SK-N-SH treated with all-trans-retinoic acid at 6 μM for 48 hours (cell line): Measurements from ENCODE around the gene PPM1D.

Experiments used
- ATAC-seq: fragments of 200-7000 bp; cut with Tn5 transposase; 3 replicates; pipeline ENCODE4 v1.9.1; 2020; ENCODE audit warnings: mild to moderate bottlenecking, moderate library complexity
- ARNTL ChIP-seq: fragments of 450-650 bp; formaldehyde crosslinking; IDR thresholded peaks from 2 replicates; pipeline ENCODE4 v1.5.0; 2020; ENCODE audit warnings: low read depth, mild to moderate bottlenecking, moderate library complexity, borderline replicate concordance
- BACH2 ChIP-seq: fragments of 250-450 bp; sonication (Bioruptor Pico); IDR thresholded peaks from 2 replicates; pipeline ENCODE4 v1.9.0; 2021; ENCODE audit warnings: mild to moderate bottlenecking, borderline replicate concordance
- CSDC2 ChIP-seq: fragments of 250-450 bp; sonication (Bioruptor Pico); IDR thresholded peaks from 2 replicates; pipeline ENCODE4 v1.5.0; 2020; ENCODE audit warnings: mild to moderate bottlenecking, moderate library complexity
- ESRRG ChIP-seq: fragments of 250-450 bp; sonication (Bioruptor Pico); IDR thresholded peaks from 2 replicates; pipeline ENCODE4 v1.6.1; 2021; ENCODE audit warnings: mild to moderate bottlenecking
- GLIS3 ChIP-seq: fragments of 250-450 bp; sonication (Bioruptor Pico); IDR thresholded peaks from 2 replicates; pipeline ENCODE4 v1.5.0; 2020; ENCODE audit warnings: mild to moderate bottlenecking, moderate library complexity
- ISL1 ChIP-seq: fragments of 250-450 bp; sonication (Bioruptor Pico); IDR thresholded peaks from 2 replicates; pipeline ENCODE4 v2.1.2; 2022; ENCODE audit warnings: mild to moderate bottlenecking, moderate library complexity
- OSR1 ChIP-seq: fragments of 250-450 bp; sonication (Bioruptor Pico); IDR thresholded peaks from 2 replicates; pipeline ENCODE4 v1.8.0; 2022; ENCODE audit warnings: moderate library complexity, mild to moderate bottlenecking, inconsistent platforms
- PPARA ChIP-seq: fragments of 250-450 bp; sonication (Bioruptor Pico); IDR thresholded peaks from 2 replicates; pipeline ENCODE4 v1.5.0; 2020; ENCODE audit warnings: mild to moderate bottlenecking, borderline replicate concordance
- RARB ChIP-seq: fragments of 250-450 bp; sonication (Bioruptor Pico); IDR thresholded peaks from 2 replicates; pipeline ENCODE4 v1.8.0; 2021; ENCODE audit warnings: mild to moderate bottlenecking, moderate library complexity
- SNAI2 ChIP-seq: fragments of 250-450 bp; sonication (Bioruptor Pico); IDR thresholded peaks from 2 replicates; pipeline ENCODE4 v1.5.0; 2020; ENCODE audit warnings: mild to moderate bottlenecking, moderate library complexity
- TCF4 ChIP-seq: fragments of 250-450 bp; sonication (Bioruptor Pico); IDR thresholded peaks from 2 replicates; pipeline ENCODE4 v1.8.0; 2021; ENCODE audit warnings: mild to moderate bottlenecking, moderate library complexity, borderline replicate concordance
- TOX ChIP-seq: fragments of 250-450 bp; sonication (Bioruptor Pico); IDR thresholded peaks from 2 replicates; pipeline ENCODE4 v1.8.0; 2021; ENCODE audit warnings: mild to moderate bottlenecking, moderate library complexity, borderline replicate concordance
- ZC3H10 ChIP-seq: fragments of 250-450 bp; sonication (Bioruptor Pico); IDR thresholded peaks from 2 replicates; pipeline ENCODE4 v1.5.1; 2021; ENCODE audit warnings: mild to moderate bottlenecking, moderate library complexity
- ZFP3 ChIP-seq: fragments of 250-450 bp; sonication (Bioruptor Pico); IDR thresholded peaks from 2 replicates; pipeline ENCODE4 v1.5.0; 2020; ENCODE audit warnings: mild to moderate bottlenecking, moderate library complexity
- ZFP30 ChIP-seq: fragments of 450-650 bp; formaldehyde crosslinking; IDR thresholded peaks from 2 replicates; pipeline ENCODE4 v1.5.0; 2022; ENCODE audit warnings: mild to moderate bottlenecking, moderate library complexity
- ZNF565 ChIP-seq: fragments of 450-650 bp; formaldehyde crosslinking; conservative IDR thresholded peaks from 2 replicates; pipeline ENCODE4 v1.5.0; 2020; ENCODE audit warnings: low read depth, mild to moderate bottlenecking, moderate library complexity
- ZNF70 ChIP-seq: fragments of 450-650 bp; formaldehyde crosslinking; IDR thresholded peaks from 2 replicates; pipeline ENCODE4 v1.5.0; 2020; ENCODE audit warnings: mild to moderate bottlenecking, moderate library complexity
- ZNF8 ChIP-seq: fragments of 450-650 bp; formaldehyde crosslinking; IDR thresholded peaks from 2 replicates; pipeline ENCODE4 v1.5.0; 2020; ENCODE audit warnings: mild to moderate bottlenecking, moderate library complexity
- TF ChIP-seq, protein P1 (sequence below): fragments of 250-450 bp; sonication (Bioruptor Pico); IDR thresholded peaks from 2 replicates; pipeline ENCODE4 v1.8.0; 2021; ENCODE audit warnings: low read depth, mild to moderate bottlenecking, moderate library complexity, borderline replicate concordance
- TF ChIP-seq, protein P2 (sequence below): fragments of 250-450 bp; sonication (Bioruptor Pico); IDR thresholded peaks from 2 replicates; pipeline ENCODE4 v1.5.1; 2020; ENCODE audit warnings: low read depth, mild to moderate bottlenecking, moderate library complexity
- TF ChIP-seq, protein P3 (sequence below): fragments of 250-450 bp; sonication (Bioruptor Pico); IDR thresholded peaks from 2 replicates; pipeline ENCODE4 v1.5.0; 2020; ENCODE audit warnings: mild to moderate bottlenecking, moderate library complexity
- TF ChIP-seq, protein P4 (sequence below): fragments of 250-450 bp; sonication (Bioruptor Pico); IDR thresholded peaks from 2 replicates; pipeline ENCODE4 v1.5.1; 2021; ENCODE audit warnings: mild to moderate bottlenecking, moderate library complexity

PPM1D gene

DNA sequence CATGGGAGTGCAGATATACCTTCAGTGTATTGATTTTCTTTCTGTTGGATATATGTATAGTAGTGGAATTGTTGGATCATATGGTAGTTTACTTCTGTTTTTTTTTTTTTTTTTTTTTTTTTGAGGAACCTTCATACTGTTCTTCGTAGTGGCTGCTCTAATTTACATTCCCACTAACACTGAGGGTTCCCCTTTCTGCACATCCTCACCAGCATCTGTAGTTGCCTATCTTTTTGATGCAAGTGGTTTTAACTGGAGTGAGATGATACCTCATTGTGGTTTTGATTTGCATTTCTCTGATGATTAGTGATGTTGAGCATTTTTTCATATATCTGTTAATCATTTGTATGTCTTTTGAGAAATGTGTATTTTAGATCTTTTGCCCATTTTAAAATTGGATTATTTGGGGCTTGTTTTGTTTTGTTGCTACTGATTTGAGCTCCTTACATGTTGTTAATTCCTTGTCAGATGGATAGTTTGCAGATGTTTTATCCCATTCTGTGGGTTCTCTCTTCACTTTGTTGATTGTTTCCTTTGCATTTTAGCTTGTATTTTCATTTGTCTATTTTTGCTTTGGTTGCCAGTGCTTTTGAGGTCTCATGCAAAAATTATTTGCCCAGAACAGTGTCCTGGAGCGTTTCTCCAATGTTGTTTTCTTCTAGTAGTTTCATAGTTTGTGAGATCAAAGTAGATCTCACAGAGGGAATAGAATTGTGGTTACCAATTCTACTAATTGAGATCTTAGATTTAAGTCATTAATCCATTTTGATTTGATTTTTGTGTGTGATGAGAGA is 52.7 kb downstream of the PPM1D start:
- no peak for ATAC-seq
- TF ChIP-seq, protein P1, sequence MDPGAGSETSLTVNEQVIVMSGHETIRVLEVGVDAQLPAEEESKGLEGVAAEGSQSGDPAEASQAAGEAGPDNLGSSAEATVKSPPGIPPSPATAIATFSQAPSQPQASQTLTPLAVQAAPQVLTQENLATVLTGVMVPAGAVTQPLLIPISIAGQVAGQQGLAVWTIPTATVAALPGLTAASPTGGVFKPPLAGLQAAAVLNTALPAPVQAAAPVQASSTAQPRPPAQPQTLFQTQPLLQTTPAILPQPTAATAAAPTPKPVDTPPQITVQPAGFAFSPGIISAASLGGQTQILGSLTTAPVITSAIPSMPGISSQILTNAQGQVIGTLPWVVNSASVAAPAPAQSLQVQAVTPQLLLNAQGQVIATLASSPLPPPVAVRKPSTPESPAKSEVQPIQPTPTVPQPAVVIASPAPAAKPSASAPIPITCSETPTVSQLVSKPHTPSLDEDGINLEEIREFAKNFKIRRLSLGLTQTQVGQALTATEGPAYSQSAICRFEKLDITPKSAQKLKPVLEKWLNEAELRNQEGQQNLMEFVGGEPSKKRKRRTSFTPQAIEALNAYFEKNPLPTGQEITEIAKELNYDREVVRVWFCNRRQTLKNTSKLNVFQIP (CRISPR knock-in tag): no peak
- TF ChIP-seq, protein P2, sequence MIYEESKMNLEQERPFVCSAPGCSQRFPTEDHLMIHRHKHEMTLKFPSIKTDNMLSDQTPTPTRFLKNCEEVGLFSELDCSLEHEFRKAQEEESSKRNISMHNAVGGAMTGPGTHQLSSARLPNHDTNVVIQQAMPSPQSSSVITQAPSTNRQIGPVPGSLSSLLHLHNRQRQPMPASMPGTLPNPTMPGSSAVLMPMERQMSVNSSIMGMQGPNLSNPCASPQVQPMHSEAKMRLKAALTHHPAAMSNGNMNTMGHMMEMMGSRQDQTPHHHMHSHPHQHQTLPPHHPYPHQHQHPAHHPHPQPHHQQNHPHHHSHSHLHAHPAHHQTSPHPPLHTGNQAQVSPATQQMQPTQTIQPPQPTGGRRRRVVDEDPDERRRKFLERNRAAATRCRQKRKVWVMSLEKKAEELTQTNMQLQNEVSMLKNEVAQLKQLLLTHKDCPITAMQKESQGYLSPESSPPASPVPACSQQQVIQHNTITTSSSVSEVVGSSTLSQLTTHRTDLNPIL: no peak
- no peak for TF ChIP-seq CSDC2 (CRISPR knock-in tag)
- no peak for TF ChIP-seq ARNTL (CRISPR knock-in tag)
- TF ChIP-seq PPARA (CRISPR knock-in tag): no peak
- TF ChIP-seq, protein P3, sequence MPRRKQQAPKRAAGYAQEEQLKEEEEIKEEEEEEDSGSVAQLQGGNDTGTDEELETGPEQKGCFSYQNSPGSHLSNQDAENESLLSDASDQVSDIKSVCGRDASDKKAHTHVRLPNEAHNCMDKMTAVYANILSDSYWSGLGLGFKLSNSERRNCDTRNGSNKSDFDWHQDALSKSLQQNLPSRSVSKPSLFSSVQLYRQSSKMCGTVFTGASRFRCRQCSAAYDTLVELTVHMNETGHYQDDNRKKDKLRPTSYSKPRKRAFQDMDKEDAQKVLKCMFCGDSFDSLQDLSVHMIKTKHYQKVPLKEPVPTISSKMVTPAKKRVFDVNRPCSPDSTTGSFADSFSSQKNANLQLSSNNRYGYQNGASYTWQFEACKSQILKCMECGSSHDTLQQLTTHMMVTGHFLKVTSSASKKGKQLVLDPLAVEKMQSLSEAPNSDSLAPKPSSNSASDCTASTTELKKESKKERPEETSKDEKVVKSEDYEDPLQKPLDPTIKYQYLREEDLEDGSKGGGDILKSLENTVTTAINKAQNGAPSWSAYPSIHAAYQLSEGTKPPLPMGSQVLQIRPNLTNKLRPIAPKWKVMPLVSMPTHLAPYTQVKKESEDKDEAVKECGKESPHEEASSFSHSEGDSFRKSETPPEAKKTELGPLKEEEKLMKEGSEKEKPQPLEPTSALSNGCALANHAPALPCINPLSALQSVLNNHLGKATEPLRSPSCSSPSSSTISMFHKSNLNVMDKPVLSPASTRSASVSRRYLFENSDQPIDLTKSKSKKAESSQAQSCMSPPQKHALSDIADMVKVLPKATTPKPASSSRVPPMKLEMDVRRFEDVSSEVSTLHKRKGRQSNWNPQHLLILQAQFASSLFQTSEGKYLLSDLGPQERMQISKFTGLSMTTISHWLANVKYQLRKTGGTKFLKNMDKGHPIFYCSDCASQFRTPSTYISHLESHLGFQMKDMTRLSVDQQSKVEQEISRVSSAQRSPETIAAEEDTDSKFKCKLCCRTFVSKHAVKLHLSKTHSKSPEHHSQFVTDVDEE: no peak
- no peak for TF ChIP-seq RARB (CRISPR knock-in tag)
- TF ChIP-seq SNAI2 (CRISPR knock-in tag): no peak
- TF ChIP-seq ZFP3 (CRISPR knock-in tag): no peak
- no peak for TF ChIP-seq ESRRG (CRISPR knock-in tag)
- TF ChIP-seq ZNF8 (CRISPR knock-in tag): no peak
- TF ChIP-seq BACH2: no peak
- no peak for TF ChIP-seq ZC3H10 (CRISPR knock-in tag)
- TF ChIP-seq ZNF70 (CRISPR knock-in tag): no peak
- TF ChIP-seq GLIS3 (CRISPR knock-in tag): no peak

DNA sequence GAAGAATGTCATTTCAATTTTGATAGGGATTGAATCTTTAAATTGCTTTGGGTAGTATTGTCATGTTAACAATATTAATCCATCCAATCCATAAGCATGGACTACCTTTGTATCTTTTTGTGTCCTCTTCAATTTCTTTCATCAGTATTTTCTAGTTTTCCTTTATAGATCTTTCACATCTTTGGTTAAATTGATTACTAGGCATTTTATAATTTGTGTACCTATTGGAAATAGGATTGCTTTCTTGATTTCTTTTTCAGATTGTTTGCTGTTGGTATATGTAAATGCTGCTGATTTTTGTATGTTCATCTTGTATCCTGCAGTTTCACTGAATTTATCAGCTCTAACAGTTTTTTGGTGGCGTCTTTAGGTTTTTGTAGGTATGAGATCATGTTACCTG is 53.6 kb downstream of the PPM1D start:
- ATAC-seq: no peak

DNA sequence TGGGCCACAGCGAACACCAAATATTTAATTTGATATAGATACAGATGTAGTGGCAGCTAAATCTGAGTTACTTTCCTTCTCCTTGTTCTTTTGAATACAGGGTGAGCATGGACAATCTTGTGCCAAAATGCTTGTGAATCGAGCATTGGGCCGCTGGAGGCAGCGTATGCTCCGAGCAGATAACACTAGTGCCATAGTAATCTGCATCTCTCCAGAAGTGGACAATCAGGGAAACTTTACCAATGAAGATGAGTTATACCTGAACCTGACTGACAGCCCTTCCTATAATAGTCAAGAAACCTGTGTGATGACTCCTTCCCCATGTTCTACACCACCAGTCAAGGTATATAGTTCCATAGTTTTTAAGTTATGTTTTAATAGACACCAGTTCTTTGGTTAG is 56.5 kb downstream of the PPM1D start:
- ATAC-seq: no peak
- TF ChIP-seq ZFP3 (CRISPR knock-in tag) (no peak), ZNF8 (CRISPR knock-in tag) (no peak), TCF4 (CRISPR knock-in tag) (no peak), ZFP30 (CRISPR knock-in tag) (no peak), ESRRG (CRISPR knock-in tag) (no peak), OSR1 (CRISPR knock-in tag) (no peak), PPARA (CRISPR knock-in tag) (no peak), TOX (CRISPR knock-in tag) (no peak), ZNF565 (no peak), CSDC2 (CRISPR knock-in tag) (no peak), RARB (CRISPR knock-in tag) (no peak), ZC3H10 (CRISPR knock-in tag) (no peak), SNAI2 (CRISPR knock-in tag) (no peak), ZNF70 (CRISPR knock-in tag) (no peak), ISL1 (CRISPR knock-in tag) (no peak)
- TF ChIP-seq, protein P3: no peak
- TF ChIP-seq, protein P2: no peak
- TF ChIP-seq, protein P4, sequence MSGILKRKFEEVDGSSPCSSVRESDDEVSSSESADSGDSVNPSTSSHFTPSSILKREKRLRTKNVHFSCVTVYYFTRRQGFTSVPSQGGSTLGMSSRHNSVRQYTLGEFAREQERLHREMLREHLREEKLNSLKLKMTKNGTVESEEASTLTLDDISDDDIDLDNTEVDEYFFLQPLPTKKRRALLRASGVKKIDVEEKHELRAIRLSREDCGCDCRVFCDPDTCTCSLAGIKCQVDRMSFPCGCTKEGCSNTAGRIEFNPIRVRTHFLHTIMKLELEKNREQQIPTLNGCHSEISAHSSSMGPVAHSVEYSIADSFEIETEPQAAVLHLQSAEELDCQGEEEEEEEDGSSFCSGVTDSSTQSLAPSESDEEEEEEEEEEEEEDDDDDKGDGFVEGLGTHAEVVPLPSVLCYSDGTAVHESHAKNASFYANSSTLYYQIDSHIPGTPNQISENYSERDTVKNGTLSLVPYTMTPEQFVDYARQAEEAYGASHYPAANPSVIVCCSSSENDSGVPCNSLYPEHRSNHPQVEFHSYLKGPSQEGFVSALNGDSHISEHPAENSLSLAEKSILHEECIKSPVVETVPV (CRISPR knock-in tag): no peak

More for the DNA sequence above, 53.6 kb downstream of the PPM1D start:
- TF ChIP-seq ZNF565: no peak
- TF ChIP-seq ZNF8 (CRISPR knock-in tag): no peak
- TF ChIP-seq ARNTL (CRISPR knock-in tag): no peak
- no peak for TF ChIP-seq ZNF70 (CRISPR knock-in tag)
- TF ChIP-seq GLIS3 (CRISPR knock-in tag): no peak
- no peak for TF ChIP-seq ZC3H10 (CRISPR knock-in tag)
